Fibroblast of peridontal ligament (primary cell): ENCODE measurements around the gene ZMAT5.

Source experiments
- DNase-seq: peaks from one replicate; pipeline ENCODE4 v3.0.0-alpha.2; 2010; ENCODE audit errors: extremely low read depth

The ZMAT5 gene

DNA sequence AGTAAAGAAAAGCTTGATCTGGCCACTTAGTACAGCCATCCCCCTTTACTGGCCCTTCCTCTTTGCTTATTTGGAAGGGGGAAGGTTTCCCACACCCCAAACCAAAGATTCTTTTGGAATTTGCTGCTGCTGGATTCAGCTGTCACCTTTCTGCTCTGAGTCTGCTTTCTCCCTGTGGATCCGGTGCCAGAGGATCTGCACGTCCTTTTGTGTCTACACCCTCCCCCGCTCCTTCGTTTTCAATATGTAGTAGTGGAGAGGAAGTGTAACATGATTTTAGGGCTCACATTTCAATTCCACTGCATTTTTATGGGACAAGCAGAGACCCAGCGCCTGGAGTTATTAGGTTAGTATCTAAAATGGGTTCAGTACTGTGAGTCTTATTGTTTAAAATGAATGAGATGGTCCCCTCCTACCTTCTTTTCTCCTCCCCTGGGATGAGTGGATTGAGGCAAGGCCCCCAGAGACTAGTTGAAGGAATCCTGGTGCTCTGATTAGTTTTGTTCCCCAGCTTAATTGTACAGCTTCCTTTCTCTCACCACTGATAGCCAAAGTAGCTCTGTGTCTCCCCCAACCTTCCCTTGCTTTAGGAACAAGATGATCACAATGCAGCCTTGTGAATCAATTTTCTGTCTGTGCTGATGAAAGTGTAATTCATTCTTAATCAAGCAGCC is 77.5 kb downstream of the ZMAT5 start:
- DNase-seq = no peak

DNA sequence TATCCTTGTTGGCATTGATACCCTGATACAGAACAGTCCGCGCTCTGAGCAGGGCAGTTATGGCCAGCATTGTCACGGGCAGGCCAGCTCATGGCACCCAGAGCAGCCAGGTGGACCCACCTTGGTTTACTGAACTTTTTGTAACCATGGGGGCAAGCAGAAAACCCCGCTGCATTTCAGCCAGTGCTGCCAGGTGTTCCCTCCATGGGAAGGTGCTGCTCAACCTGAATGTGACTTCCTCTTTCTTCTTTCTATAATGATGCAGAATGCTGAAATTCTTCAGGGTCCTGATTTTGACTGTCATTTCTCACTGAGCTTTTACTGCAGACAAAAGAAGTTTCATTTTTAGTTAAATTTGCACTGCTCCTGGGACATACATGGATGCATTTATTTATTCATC is 82.6 kb downstream of the ZMAT5 start:
- DNase-seq = no peak

DNA sequence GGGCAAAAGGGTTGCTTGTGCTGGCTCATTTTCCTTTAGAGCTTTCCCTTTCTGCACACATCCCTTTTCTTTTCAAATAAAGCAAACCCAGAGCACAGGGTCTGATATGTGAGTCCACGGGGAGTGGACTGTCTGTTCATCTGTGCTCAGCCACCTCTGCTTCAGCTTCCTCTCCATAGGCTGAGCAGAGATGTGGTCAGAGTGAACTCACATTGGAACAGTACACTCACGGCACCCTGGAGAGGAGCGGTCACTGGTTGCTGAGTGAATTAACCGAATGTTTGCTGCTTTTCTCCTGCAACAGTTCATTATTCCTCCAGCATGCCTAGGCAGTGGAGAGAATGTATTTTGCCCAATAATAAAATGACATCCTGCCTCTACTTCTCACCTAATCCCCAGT is 83.3 kb downstream of the ZMAT5 start:
- no peak for DNase-seq
